ENCODE measurements around the gene TOM1. TPM values are rescaled to one million over a fixed set of nuclear protein-coding genes. Genes with fewer than 3 reads are reported as not detected.

TOM1 gene
- total RNA-seq, 1 donor = 118 TPM

- peaks cover 4% of the 10 kb centered on the region for H4K20me1 ChIP-seq (ENCODE audit: insufficient read depth, low read length)
- H2AFZ ChIP-seq (ENCODE audit: low read length) = no peak overlapping the region
- H3K36me3 ChIP-seq (ENCODE audit: insufficient read depth, low read length) = peaks cover 6% of the 10 kb centered on the region
- no peak overlapping the region for H3K4me2 ChIP-seq (ENCODE audit: insufficient read depth, low read length)
- DNase-seq (ENCODE audit: insufficient read length, low spot score, missing footprints) = no peak
- no peak for TF ChIP-seq CTCF (IDR thresholded peaks at IDR 0.05; ENCODE audit: extremely low read depth, low read depth, low read length)
- H3K79me2 ChIP-seq (ENCODE audit: insufficient read depth, low read length) = peaks cover 27% of the 10 kb centered on the region
- H3K4me3 ChIP-seq (ENCODE audit: insufficient read depth, low read length) = no peak overlapping the region
- no peaks in the 10 kb centered on the region for H3K27me3 ChIP-seq (ENCODE audit: insufficient read depth, low read length)
- no peak overlapping the region for H3K27ac ChIP-seq (ENCODE audit: low read depth, low read length)
- no peaks in the 10 kb centered on the region for H3K9me3 ChIP-seq (ENCODE audit: low read depth, low read length)
- peaks cover 57% of the 10 kb centered on the region for H3K4me1 ChIP-seq (ENCODE audit: insufficient read depth, low read length)
Observed at GRCh38 chr22:35378621-35379020, 78.9 kb downstream of the TOM1 start.

GRCh38 chr22:35379146-35379993, 79.7 kb downstream of the TOM1 start:
- Histone ChIP-seq H3K4me1 (ENCODE audit: insufficient read depth, low read length) (peaks cover 57% of the 10 kb centered on the region), H3K4me2 (ENCODE audit: insufficient read depth, low read length) (no peak overlapping the region), H3K27ac (ENCODE audit: low read depth, low read length) (no peak overlapping the region), H3K36me3 (ENCODE audit: insufficient read depth, low read length) (peaks cover 12% of the 10 kb centered on the region), H3K27me3 (ENCODE audit: insufficient read depth, low read length) (no peaks in the 10 kb centered on the region), H3K79me2 (ENCODE audit: insufficient read depth, low read length) (peaks cover 33% of the 10 kb centered on the region), H4K20me1 (ENCODE audit: insufficient read depth, low read length) (peaks cover 4% of the 10 kb centered on the region), H2AFZ (ENCODE audit: low read length) (no peak overlapping the region), H3K9me3 (ENCODE audit: low read depth, low read length) (no peaks in the 10 kb centered on the region), H3K4me3 (ENCODE audit: insufficient read depth, low read length) (no peak overlapping the region)
- no peak for DNase-seq (ENCODE audit: insufficient read length, low spot score, missing footprints)
- no peak for TF ChIP-seq CTCF (IDR thresholded peaks at IDR 0.05; ENCODE audit: extremely low read depth, low read depth, low read length)

GRCh38 chr22:35380013-35380412, 80.3 kb downstream of the TOM1 start:
- peak overlapping the region; percentile 95 for H3K4me2 ChIP-seq (ENCODE audit: insufficient read depth, low read length)
- H3K9me3 ChIP-seq (ENCODE audit: low read depth, low read length) = no peaks in the 10 kb centered on the region
- no peak for TF ChIP-seq CTCF (IDR thresholded peaks at IDR 0.05; ENCODE audit: extremely low read depth, low read depth, low read length)
- H2AFZ ChIP-seq (ENCODE audit: low read length) = no peak overlapping the region
- H3K27me3 ChIP-seq (ENCODE audit: insufficient read depth, low read length) = no peaks in the 10 kb centered on the region
- no peak overlapping the region for H3K4me3 ChIP-seq (ENCODE audit: insufficient read depth, low read length)
- H3K4me1 ChIP-seq (ENCODE audit: insufficient read depth, low read length) = peaks cover 52% of the 10 kb centered on the region
- H4K20me1 ChIP-seq (ENCODE audit: insufficient read depth, low read length) = peaks cover 4% of the 10 kb centered on the region
- peaks cover 39% of the 10 kb centered on the region for H3K79me2 ChIP-seq (ENCODE audit: insufficient read depth, low read length)
- peak overlapping the region; percentile 86 for H3K27ac ChIP-seq (ENCODE audit: low read depth, low read length)
- DNase-seq (ENCODE audit: insufficient read length, low spot score, missing footprints) = peak; percentile 65
- H3K36me3 ChIP-seq (ENCODE audit: insufficient read depth, low read length) = peaks cover 19% of the 10 kb centered on the region
